ENCODE results near the gene MBD6. TPM values are rescaled to one million over a fixed set of nuclear protein-coding genes. Genes with fewer than 3 reads are reported as not detected.
A peak's percentile ranks its signal among the peaks of the same experiment; 100 is the strongest.

MBD6 gene
- total RNA-seq: 59.6 TPM

DNA sequence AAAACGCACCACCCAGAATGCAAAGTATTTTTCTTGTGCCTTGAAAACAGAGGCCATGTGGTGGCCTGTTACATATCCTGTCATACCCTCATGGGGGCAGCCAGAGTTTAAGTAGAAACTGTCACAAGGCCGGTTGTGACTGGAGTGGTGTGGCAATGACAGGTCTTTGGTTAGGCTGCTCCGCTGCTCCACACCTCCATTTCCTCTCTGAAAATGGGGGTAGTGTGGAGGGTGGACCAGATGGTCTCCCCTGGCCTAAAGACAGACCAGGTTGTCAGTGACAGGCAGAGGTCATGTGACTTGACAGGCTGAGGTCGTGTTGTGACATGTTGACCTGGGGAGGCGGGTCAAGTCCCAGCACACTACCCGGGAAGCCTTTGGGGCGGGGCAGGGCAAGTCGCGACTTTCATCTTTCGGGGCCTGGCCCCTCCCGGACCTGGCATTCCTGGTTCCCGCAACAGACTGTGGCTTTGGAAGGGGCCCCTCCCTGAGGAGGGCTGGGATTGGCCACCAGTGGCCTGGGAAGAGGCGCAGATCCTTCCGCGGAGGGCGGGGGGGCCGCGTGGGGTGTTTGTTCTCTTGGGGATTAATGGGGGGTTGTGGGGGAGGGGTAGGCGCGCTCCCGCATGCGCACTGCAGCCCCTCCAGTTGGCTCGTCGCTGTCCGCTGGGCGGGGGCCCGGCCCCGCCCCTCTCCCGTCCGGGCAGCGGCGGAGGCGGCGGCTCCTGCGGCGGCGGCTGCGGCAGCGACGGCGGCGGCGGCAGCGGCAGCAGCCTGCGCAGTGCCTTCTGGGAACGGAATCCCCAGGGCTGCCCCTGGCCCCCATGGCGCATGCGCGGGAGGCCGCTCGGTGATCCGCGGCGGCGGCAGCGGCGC is at the start of gene MBD6:
Gene MBD6, plus strand, starts transcription at position 814 of the 876 bp plus-strand sequence. CDS start 1,480 bp downstream, outside the sequence.
- ATAC-seq: peak; percentile 46
- DNase-seq (ENCODE audit: low spot score): peak; percentile 95

- no peak for DNase-seq (ENCODE audit: low spot score)
- ATAC-seq: no peak
Observed at GRCh38 chr12:57473392-57473791, 49.2 kb upstream of the MBD6 start.

GRCh38 chr12:57473886-57474285 is 48.7 kb upstream of the MBD6 start:
- no peak for DNase-seq (ENCODE audit: low spot score)
- no peak for ATAC-seq

GRCh38 chr12:57474430-57474829 is 48.2 kb upstream of the MBD6 start:
- no peak for ATAC-seq
- DNase-seq (ENCODE audit: low spot score): no peak

DNA sequence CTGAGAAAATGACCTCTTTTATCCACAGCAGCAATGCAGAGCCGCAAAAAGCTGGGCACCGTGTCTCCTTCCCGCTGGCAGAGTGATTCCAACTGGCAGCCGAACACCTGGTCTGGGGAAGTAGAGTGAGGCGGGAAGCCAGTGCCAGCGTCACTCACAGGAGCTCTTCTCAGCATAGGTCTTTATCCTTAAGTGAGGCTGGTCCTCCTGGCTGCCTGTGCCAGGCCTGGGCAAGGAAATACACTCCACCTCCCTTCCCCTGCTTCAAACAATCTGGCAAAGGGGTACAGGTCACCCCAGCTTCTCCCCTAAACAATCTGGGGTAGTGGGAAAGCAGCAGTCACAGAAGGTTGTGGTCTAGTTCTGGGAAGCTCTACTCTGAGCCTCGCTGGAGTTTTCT is 47.8 kb upstream of the MBD6 start:
- no peak for DNase-seq (ENCODE audit: low spot score)
- no peak for ATAC-seq

DNA sequence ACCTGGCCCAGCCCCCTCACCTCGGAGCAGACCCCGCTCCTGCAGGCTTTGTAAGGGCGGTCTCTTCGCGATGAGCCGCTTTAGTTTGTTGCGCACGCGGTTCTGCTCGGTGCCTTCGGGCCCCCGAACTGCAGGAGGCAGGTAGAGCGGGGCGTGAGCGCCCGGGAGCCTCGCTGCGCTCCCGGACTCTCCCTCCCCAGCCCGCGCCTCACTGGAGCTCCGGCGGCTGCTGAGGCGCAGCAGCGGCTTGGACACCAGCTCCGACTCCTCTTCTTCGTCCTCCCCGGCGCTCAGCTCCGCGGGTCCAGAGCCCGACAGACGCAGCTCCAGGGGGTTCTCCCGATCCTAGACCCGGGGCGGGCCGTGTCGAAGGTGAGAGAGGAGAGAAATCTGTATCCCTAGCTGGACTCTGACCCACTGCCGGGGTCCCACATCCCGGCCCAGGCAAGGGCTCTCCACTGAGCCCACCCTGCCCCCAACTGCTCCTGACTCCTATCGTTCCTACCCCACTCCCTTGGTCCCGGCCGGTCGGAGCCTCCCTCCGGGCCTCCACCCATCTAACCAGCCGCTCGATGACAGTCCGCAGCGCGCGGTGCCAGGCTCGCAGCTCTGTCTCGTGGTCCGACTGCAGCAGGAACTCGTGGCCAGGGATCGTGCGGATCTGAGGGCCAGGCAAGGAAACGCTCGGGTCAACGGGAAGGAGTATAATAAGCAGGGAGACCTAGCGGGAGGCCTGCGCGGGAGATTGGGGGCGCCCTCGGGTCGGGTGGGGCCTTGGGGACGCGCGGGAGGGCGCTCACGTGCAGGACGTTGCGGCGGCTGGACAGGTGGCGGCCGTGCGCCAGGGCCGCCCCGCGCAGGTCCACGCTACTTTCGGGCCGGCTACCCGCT is 47.1 kb upstream of the MBD6 start:
- ATAC-seq (peak; percentile 65), DNase-seq (ENCODE audit: low spot score) (no peak)

- DNase-seq (ENCODE audit: low spot score): no peak
Observed at GRCh38 chr12:57476162-57476992, 46.2 kb upstream of the MBD6 start.

DNA sequence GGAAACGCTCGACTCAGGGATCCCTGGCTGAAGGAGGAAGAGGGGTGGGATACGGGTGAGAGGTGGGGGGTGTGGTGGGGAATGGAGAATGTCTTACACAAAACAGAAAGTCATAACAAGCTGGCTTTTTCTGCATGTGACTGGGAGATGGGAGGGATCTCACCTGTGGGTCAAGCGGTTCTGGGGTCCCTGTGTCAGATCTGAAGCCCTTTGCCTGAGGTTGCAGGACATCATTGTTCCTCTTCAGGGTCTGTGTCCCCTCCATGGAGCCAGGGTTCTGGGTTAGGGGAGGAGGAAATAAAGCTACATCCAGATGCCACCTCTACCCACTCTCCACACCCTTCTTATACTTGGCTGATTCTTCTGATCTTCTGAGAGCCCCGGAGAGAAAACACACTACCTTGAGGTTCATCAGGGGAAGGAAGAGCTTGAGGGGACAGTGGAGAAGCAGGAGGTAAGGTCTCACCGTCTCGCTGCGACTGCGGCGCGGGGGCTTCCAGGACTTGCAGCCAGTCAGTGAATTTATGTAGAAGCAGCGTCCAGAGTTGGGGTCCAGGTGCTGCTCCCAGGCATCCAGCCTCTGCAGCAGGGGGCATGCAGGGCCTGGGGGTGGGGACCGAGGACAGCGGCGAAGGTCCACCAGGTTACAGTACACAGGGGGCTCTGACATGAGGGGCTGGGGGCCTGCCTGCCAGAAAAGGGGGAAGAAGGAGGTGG is 45.5 kb upstream of the MBD6 start:
- ATAC-seq (no peak), DNase-seq (ENCODE audit: low spot score) (no peak)

More at GRCh38 chr12:57476162-57476992, 46.2 kb upstream of the MBD6 start:
- ATAC-seq: peak; percentile 2

GRCh38 chr12:57477710-57478681 is 44.6 kb upstream of the MBD6 start:
- ATAC-seq: peak; percentile 17
- DNase-seq (ENCODE audit: low spot score): no peak

- no peak for DNase-seq (ENCODE audit: low spot score)
- no peak for ATAC-seq
Observed at GRCh38 chr12:57479043-57479375, 43.6 kb upstream of the MBD6 start.

GRCh38 chr12:57479376-57480115 is 43.1 kb upstream of the MBD6 start, which contains the start of gene ARHGAP9:
Gene ARHGAP9 (minus strand): TSS chr12:57479866. CDS start chr12:57479406, 460 bp downstream.
- DNase-seq (ENCODE audit: low spot score): no peak
- ATAC-seq: no peak

DNA sequence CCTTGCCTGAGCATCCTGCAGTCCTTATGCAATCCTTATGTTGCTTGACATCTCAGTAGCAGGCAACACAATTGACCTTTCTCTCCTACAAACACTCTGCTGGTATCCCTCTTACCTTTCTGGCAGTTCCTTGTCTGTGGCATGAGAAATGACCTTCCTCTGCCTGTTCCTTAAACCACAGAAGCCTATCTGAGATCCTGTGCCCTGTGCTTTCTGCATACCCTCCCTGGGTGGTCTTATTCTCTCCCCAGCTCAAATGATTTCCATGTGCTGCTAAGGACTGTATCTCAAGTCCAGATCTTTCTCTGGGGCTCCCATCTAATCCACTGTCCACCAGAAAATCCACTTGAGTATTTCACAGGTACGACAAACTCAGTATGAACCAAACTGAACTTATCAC is 41.0 kb upstream of the MBD6 start:
- ATAC-seq (no peak), DNase-seq (ENCODE audit: low spot score) (no peak)

- DNase-seq (ENCODE audit: low spot score) (no peak), ATAC-seq (no peak)
Observed at GRCh38 chr12:57483466-57483865, 39.2 kb upstream of the MBD6 start.

DNA sequence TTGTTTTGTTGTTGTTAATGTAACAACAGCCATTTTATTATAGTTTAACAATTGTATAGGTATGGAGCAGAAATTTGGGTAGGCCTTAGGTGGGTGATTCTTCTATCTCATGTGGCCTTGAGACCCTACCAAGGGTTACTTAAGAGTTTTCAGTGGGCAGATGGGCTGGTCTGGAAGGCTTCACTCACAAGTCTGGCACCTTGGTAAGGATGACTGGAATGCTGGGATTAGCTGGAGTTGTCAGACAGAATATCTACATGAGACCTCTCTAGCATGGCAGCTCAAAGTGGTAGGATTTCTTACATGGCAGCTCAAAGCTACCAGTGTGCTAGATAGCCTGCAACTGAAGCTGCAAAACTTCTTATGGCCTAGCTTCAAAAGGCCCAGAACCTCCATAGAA is 36.9 kb upstream of the MBD6 start:
- no peak for DNase-seq (ENCODE audit: low spot score)
- ATAC-seq: no peak

- ATAC-seq: no peak
- DNase-seq (ENCODE audit: low spot score): no peak
Observed at GRCh38 chr12:57487055-57487596, 35.5 kb upstream of the MBD6 start.

DNA sequence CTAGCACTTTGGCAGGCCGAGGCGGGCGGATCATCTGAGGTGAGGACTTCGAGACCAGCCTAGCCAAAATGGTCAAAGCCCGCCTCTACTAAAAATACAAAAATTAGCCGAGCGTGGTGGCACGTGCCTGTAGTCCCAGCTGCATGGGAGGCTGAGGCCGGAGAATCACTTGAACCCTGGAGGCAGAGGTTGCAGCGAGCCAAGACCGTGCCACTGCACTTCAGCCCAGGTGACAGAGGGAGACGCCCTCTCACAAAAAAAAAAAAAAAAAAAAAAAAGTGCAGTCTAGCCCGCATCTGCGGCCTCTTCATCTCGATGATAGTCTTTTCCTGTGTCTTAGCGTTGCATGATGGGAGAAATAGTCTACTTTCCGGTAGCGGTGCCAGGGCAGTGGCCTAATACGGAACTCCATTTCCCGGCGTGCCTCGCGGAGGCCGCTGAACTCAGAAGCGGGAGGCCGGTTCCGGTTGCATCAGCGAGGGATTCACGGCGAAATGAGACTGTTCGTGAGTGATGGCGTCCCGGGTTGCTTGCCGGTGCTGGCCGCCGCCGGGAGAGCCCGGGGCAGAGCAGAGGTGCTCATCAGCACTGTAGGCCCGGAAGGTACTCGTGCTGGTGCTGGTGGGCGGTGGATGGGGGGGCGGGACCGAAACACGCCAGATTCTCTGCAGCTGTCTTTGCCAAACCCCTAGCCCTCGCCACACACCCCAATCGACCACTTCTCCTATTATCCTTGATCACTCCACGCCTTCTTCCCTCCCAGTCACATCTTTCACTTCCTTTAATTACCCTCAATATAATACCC is 34.8 kb upstream of the MBD6 start, which contains the start of gene MARS1:
Gene MARS1, plus strand, starts transcription at position 472 of the 805 bp plus-strand sequence. Its CDS starts 23 bp downstream, at position 495.
- DNase-seq (ENCODE audit: low spot score) (peak; percentile 97), ATAC-seq (peak; percentile 95)
